Posterior vena cava (tissue), 2 donors: Measurements from ENCODE around the gene IMMP2L. TPM values are rescaled to one million over a fixed set of nuclear protein-coding genes. Genes with fewer than 3 reads are reported as not detected.
A peak's percentile ranks its signal among the peaks of the same experiment; 100 is the strongest.

Experiments
- DNase-seq: peaks from one replicate; pipeline ENCODE4 v3.0.0-alpha.2; 2020; ENCODE audit warnings: low spot score
- intact Hi-C, 2 donors: fragments of 100-400 bp; cut with DNase I; formaldehyde crosslinking; loops; one replicate each; pipeline versions ENCODE4 v1.14.1 to v1.14.2; 2022 to 2023
- total RNA-seq, 2 donors: library from RNA; stranded (reverse); fragmentation: NEBNext Ultra II Directional; extraction: Animal tissue kit (Norgen Biotek cat#: 25700); gene quantifications; one replicate each; pipeline ENCODE4 v1.2.1, GENCODE V29; 2021
- donor health status: DM: yes; HTN: yes; CAD: no.
- donor health status: DM: yes; HTN: yes; CAD: no.

The IMMP2L gene
- total RNA-seq, 2 donors from 2014 or later, result 15.9 to 20.5 TPM

- intact Hi-C loops, result no loop called here
- no peak for DNase-seq
Measured at GRCh38 chr7:111012149-111012548, 550.1 kb downstream of the IMMP2L start.

- DNase-seq, result no peak
- intact Hi-C loops, result no loop called here
Measured at GRCh38 chr7:111011520-111011919, 550.8 kb downstream of the IMMP2L start.

- no peak for DNase-seq
- intact Hi-C loops, result no loop called here
Measured at GRCh38 chr7:111010798-111011197, 551.5 kb downstream of the IMMP2L start.

DNA sequence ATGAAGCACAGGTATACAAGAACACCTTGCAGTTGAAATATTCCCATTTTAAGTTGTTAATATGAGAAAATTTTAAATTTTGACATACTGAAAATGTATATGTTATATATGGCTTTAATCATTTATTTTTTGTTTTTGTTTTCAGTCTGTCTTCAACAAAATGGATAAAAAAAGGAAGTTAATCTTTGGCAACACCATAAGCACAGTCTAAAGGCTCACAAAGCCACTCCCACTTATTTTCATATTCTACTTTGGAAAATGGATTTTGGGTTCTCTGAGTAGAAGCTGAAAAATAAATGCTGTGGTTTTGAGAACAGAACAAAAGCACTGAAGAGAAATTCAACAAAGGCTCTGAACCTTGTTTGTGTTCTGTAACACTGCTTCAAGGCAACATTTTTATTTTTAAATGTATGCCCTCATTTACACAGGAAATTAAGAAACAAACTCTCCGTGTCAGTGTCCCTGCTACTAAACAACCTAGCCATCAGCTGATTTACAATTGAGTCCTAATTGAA is 552.7 kb downstream of the IMMP2L start:
- DNase-seq, result no peak
- intact Hi-C loops, result no loop called here

DNA sequence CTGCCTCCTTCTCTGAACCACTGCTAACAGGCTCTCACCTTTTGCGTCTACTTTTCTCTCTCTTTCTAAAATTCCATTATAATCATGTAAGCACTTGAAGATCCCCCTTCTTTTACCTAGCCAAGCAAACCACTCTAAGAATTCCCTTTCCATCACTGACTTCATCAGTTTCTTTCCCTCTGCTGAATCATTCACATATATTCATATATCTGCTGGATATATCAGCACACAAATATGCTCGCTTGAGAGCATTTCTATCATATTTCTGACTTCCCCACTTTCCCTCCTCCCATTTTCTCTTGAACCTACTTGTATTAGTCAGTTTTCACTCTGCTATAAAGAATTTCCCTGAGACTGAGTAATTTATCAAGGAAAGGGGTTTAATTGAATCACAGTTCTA is 555.6 kb downstream of the IMMP2L start:
- intact Hi-C loops, result no loop called here
- no peak for DNase-seq

DNA sequence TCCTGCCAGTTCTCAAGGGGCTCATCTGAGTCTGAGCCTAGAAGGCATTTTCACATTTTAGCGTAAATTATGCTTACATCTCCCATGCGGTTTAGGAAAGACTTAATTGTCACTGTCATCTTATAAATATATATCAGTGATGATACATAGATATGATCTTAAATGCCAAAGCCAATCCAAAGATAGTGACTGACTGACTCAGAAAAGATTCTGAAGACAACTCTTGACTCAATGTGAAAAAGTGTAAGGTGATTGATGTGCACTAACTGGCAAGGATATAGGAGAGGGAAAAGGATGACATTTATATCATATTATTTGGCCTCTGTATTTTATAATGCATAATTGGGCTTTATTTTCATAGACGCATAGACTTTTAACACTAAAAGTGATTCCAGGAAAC is 556.3 kb downstream of the IMMP2L start:
- no peak for DNase-seq
- intact Hi-C loops, result no loop called here

- intact Hi-C loops, result no loop called here
Measured at GRCh38 chr7:111005445-111005844, 556.8 kb downstream of the IMMP2L start.

GRCh38 chr7:111004310-111004901 is 557.9 kb downstream of the IMMP2L start:
- no peak for DNase-seq
- intact Hi-C loops, result no loop called here

More at GRCh38 chr7:111005445-111005844, 556.8 kb downstream of the IMMP2L start:
- no peak for DNase-seq

- intact Hi-C loops, result no loop called here
Measured at GRCh38 chr7:111003883-111004282, 558.4 kb downstream of the IMMP2L start.

DNA sequence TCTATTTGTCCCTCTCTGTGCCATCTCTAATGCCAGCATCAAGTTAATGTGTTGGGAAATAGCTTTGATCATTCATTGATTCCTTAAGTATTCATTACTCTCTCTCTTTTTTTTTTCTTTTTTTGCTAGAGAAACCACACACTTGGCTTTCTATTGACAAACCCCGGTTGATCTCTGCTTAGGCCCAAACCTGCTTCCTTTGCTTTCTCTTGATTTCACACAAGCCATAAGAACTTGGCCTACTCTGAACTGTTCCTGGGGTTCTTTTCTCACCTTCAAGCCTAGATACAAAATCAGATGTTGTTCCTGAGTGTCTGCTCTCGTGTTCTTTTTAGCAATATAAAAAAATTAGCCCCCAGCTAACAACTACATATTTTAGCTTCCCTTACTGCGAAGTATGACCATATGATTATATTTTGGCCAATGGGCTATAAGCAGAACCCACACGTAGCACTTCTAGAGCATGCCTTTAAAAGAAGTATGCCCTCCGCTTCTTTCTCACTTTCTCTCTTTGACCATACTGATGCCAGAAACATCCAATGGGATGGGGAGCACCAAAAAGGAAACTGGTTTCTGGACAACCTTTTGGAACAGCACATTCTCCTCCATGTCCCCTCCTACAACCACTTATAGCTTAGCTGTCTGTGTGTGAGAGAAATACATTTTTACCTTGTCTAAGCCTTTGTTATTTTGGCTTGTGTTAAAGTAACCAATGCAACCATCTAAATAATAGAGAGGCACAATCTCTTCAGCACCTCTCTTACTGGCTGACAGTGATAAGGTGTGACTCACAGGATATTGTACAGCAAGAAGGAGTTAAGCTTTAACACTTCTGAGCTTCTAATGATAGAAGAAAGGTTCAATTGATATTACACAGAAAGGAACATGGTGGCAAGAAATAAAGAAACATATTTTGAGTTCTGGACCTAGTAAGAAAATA is 568.0 kb downstream of the IMMP2L start:
- intact Hi-C loops, result no loop called here
- DNase-seq, result no peak

More at GRCh38 chr7:111003883-111004282, 558.4 kb downstream of the IMMP2L start:
- no peak for DNase-seq

DNA sequence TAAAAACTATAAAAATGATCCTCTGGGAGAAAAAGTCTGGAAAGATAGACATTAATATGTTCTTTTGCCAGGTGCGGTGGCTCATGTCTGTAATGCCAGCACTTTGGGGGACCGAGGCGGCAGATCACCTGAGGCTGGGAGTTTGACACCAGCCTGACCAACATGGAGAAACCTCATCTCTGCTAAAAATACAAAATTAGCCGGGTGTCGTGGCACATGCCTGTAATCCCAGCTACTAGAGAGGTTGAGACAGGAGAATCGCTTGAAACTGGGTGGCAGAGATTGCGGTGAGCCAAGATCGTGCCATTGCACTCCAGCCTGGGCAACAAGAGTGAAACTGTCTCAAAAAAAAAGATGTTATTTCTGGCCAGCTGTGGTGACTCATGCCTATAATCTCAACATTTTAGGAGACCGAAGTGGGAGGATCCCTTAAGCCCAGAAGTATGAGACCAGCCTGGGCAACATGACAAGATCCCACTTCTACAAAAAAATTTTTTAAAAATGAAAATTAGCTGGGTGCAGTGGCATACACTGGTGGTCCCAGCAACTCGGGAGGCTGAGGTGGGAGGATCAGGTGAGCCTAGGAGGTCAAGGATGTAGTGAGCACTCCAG is 573.3 kb downstream of the IMMP2L start:
- peak; percentile 61 for DNase-seq
- intact Hi-C loops, result no loop called here

DNA sequence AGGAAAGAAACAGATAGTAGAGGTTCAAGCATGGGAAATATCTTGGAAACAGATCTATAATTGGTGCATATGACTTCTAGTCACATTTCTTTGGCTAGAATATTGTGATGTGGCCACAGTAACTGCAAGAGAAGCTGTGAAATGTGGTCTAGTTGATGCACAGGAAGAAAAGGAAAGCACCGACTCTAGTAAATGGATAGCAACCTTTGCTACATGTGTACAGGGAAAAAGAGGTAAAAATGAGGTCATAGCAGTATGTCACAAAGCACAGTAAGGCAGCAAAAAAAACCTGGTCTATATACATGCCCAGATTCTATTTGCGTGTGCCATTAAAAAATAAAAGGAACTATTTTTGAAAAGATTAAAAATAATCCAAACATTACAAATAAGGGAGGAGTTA is 573.9 kb downstream of the IMMP2L start:
- intact Hi-C loops, result no loop called here
- DNase-seq, result no peak

DNA sequence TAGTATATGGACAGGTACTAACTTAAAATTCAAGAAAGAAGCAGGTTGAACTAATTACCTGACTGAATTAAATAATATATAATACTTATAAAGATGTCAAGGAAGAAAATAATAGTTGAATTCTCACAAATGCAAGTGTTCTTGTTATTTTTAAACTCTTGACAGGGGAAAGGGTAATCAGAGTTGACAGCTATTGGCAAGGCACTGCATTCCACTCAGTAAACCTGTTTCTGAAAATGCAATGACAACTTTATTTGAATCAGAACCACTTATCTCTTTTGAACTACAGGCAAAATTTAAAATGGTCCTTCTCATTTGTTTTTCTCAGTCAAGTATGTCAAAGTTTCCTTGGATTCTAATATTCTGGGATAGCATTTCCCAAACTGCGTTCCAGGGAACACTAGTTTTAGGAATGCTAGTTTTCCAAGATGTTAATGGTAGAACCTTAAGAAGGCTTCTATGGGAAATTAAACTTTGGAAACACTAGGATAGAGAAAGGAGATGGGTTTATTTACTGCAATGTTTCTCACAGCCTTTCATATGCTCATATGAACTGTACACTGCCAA is 575.1 kb downstream of the IMMP2L start:
- DNase-seq, result no peak

GRCh38 chr7:110983822-110984456 is 578.4 kb downstream of the IMMP2L start:
- DNase-seq, result no peak
- intact Hi-C loops, result no loop called here

More for the DNA sequence above, 575.1 kb downstream of the IMMP2L start:
- intact Hi-C loops, result no loop called here

DNA sequence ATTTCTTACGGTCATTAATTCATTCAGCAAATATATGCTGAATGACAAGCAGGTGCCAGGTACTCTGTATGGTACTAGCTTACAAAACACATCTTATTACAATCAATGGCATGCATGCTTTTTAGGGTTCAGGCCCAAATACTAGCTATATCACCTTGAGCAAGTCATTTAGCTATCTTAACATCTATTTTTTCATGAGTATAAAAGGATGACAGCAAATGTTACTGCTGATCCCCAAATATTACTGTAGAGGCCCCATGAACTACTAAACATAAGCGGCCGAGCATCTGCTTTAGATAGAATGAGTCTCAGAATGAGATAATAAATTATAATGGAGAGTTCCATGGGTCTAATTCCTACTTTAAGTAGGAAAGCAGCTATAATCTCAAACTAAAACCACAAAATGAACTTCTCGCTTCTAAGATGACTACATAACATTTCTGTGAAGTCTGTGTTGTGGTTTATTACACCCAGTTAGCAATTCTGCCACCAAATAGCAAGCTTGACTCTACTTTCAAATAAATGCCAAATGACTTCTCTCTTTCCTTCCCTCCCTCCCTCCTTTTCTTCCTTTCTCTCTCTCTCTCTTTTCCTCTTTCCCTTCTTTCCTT is 585.1 kb downstream of the IMMP2L start:
- intact Hi-C loops, result no loop called here

DNA sequence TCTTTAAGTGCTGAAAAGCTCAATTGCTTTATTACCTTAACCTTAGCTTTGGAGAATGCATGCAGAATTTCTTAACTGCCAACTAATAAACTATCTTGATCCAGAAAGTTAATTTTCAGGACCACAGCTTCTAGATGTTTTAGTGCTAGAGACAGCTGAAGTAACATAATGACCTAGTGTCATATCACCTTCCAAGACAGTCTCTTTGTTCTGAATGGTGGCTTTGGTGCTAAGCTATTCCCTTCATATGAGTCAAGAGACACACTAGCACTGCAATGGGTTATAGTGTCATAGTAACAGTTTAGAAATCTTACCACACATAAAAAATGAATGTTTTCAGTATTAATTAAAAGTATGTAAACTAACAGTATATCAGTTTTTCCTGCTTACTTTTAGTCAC is 586.8 kb downstream of the IMMP2L start:
- DNase-seq, result no peak
- intact Hi-C loops, result no loop called here

More for the DNA sequence above, 585.1 kb downstream of the IMMP2L start:
- DNase-seq, result no peak

DNA sequence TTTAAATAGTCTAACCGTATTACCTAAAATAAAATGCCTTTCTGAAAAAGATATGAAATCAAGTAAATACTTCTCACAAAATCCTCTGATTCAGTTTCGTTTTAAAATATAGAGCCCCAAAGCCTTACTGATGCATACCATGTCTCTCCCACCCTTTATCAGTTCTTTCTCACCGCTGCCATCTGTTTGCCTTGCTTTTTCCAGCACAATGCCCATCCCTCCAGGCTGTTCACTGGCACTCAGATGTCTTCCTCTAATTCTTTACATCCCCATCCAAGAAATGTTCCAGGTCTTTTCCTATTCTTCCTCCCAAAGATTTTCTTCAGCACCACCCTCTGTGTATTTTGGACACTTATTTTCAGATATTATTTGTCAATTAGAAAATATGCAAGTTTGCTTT is 587.9 kb downstream of the IMMP2L start:
- no peak for DNase-seq
- intact Hi-C loops, result no loop called here

- intact Hi-C loops, result no loop called here
- no peak for DNase-seq
Measured at GRCh38 chr7:110973196-110973990, 588.9 kb downstream of the IMMP2L start.
